ENCODE measurements around the gene TF.
"Not testable (repeated sequence)": the region's sequence is repeated elsewhere in the genome, so short reads cannot be mapped to it uniquely, and the experiment has no call there.

The TF gene

DNA sequence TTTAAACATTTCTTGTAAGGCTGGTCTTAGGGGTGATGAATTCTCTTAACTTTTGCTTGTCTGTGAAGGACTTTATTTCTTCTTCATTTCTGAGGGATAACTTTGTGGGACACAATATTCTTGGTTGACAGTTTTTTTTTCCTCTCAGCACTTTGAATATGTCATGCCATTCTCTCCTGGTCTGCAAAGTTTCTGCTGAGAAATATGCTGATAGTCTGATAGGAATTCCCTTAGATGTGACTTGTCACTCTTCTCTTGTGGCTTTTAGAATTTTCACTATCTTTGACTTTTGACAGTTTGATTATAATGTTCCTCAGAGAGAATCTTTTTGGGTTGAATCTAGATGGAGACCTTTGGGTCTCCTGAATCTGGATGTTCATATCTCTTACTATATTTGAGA lies 23.3 kb upstream of the TF start:
- TF ChIP-seq, protein P1, sequence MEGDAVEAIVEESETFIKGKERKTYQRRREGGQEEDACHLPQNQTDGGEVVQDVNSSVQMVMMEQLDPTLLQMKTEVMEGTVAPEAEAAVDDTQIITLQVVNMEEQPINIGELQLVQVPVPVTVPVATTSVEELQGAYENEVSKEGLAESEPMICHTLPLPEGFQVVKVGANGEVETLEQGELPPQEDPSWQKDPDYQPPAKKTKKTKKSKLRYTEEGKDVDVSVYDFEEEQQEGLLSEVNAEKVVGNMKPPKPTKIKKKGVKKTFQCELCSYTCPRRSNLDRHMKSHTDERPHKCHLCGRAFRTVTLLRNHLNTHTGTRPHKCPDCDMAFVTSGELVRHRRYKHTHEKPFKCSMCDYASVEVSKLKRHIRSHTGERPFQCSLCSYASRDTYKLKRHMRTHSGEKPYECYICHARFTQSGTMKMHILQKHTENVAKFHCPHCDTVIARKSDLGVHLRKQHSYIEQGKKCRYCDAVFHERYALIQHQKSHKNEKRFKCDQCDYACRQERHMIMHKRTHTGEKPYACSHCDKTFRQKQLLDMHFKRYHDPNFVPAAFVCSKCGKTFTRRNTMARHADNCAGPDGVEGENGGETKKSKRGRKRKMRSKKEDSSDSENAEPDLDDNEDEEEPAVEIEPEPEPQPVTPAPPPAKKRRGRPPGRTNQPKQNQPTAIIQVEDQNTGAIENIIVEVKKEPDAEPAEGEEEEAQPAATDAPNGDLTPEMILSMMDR (IDR thresholded peaks at IDR 0.05; ENCODE audit: low read depth, low read length, missing control alignments), result no peak
- H3K4me3 ChIP-seq (ENCODE audit: low read depth, low read length), result no peak overlapping the region
- DNase-seq (ENCODE audit: low read depth), result no peak

GRCh38 chr3:133730993-133731392 lies 15.2 kb upstream of the TF start:
- no peak overlapping the region for H3K4me3 ChIP-seq (ENCODE audit: low read depth, low read length)
- TF ChIP-seq, protein P1 (IDR thresholded peaks at IDR 0.05; ENCODE audit: low read depth, low read length, missing control alignments), result no peak
- DNase-seq (ENCODE audit: low read depth), result no peak

DNA sequence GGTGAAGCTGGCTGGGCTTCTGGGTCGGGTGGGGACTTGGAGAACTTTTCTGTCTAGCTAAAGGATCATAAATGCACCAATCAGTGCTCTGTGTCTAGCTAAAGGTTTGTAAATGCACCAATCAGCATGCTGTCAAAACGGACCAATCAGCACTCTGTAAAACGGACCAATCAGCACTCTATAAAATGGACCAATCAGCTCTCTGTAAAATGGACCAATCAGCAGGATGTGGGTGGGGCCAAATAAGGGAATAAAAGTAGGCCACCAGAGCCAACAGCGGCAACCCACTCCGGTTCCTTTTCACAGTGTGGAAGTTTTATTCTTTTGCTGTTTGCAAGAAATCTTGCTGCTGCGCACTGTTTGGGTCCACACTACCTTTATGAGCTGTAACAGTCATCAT lies 14.0 kb upstream of the TF start:
- DNase-seq (ENCODE audit: low read depth), result not testable (repeated sequence)

DNA sequence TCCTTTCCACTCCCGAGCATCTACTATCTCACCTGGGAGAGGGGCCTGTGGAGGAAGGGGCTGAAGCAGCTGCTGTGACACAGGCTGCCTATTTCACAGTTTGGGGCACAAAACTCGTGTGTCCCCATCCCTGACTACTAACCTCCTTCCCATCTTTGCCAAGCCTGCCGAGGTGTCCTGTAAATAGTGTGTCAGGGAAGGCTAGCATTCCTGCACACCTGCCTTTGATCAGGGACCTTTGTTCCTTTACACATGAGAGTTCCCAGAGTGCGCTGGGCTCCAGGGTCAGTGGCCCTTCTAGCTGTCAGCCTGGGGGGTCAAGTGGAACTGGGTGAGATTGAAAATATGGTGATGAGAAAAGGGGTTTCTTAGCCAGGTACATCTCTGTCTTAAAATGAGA lies 13.0 kb upstream of the TF start:
- DNase-seq (ENCODE audit: low read depth), result no peak
- TF ChIP-seq, protein P1 (IDR thresholded peaks at IDR 0.05; ENCODE audit: low read depth, low read length, missing control alignments), result no peak
- H3K4me3 ChIP-seq (ENCODE audit: low read depth, low read length), result no peak overlapping the region

More for the DNA sequence above, 14.0 kb upstream of the TF start:
- H3K4me3 ChIP-seq (ENCODE audit: low read depth, low read length), result not testable (repeated sequence)

DNA sequence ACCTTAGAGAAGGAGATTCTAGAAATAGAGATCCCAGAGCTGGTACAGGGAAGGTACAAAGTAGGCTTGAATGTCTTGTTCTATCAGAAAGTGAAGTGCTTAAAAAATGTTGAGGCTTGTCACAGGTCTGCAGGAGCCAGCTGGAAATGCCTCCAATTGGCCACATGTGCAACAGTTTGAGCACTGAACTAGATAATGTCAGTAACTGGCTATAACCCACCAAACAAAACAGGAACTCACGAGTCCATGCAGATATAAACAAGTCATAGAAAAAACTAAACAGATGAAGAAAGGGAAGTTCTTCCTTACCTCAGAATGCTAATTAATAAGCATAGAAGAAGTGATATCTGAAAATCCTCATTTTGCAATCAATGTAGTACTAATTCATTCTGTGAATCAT lies 11.9 kb upstream of the TF start:
- no peak overlapping the region for H3K4me3 ChIP-seq (ENCODE audit: low read depth, low read length)
- DNase-seq (ENCODE audit: low read depth), result no peak
- TF ChIP-seq, protein P1 (IDR thresholded peaks at IDR 0.05; ENCODE audit: low read depth, low read length, missing control alignments), result no peak

DNA sequence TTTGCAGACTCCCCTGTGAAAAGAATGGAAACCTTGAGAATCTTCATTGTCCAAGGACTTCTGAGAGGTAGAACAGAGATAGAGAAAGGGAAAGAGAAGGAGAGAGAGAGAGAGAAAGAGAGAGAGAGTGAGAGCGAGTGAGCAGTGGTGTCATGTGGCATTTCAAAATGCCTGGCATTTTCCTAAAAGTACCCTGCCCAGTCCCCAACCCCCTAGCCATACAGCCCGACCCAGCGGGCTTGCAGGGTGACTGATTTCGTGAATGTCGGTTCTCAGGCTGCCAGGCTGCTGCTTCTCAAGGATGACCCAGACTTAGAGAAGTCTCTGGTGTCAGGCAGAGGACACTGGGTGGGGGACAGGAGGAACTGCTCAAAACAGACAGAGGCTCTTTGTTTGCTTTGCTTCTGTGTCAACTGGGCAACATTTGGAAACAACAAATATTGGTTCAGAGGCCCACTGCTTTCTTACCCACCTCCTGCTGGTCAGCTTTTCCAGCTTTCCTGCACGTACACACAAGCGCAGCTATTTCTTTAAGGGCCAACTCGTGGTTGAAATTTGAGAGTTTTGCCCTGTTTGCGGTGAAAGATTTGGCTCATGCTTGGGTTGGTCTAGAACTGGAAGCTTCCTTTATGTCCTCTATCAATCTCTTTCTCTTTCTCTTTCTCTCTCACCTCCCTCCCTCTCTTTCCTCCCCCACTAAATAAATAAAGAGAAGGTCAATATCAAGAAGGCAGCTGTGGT lies 3.7 kb upstream of the TF start:
- TF ChIP-seq, protein P1 (IDR thresholded peaks at IDR 0.05; ENCODE audit: low read depth, low read length, missing control alignments), result no peak
- no peak overlapping the region for H3K4me3 ChIP-seq (ENCODE audit: low read depth, low read length)
- no peak for DNase-seq (ENCODE audit: low read depth)

DNA sequence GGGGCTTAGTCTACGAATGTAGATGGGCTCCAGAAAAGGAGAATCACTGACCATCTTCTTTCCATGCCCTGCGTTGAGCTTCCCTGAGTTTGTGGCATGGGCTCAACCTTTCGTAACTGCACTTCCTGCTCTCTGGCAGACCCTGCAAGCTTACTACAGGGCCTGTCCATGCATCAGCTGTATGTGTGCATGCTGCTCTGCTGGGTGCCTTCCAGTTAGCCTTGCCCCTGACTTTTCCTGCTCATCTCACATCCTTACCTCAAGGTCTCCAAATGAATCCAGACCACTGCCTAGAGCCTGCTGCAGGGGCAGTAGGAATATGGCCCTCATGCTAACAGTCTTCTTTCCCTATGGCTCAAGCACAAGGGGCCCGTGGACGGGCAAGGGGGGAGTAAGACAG lies 2.0 kb upstream of the TF start:
- no peak overlapping the region for H3K4me3 ChIP-seq (ENCODE audit: low read depth, low read length)
- TF ChIP-seq, protein P1 (IDR thresholded peaks at IDR 0.05; ENCODE audit: low read depth, low read length, missing control alignments), result no peak
- DNase-seq (ENCODE audit: low read depth), result no peak
